Measurements from ENCODE around the gene CD7.

The CD7 gene

GRCh38 chr17:82334204-82334621, 16.8 kb upstream of the CD7 start:
- TF ChIP-seq ZFX (IDR thresholded peaks at IDR 0.05): no peak; the same call in 1 of the 2 replicates
- TF ChIP-seq, protein P1, sequence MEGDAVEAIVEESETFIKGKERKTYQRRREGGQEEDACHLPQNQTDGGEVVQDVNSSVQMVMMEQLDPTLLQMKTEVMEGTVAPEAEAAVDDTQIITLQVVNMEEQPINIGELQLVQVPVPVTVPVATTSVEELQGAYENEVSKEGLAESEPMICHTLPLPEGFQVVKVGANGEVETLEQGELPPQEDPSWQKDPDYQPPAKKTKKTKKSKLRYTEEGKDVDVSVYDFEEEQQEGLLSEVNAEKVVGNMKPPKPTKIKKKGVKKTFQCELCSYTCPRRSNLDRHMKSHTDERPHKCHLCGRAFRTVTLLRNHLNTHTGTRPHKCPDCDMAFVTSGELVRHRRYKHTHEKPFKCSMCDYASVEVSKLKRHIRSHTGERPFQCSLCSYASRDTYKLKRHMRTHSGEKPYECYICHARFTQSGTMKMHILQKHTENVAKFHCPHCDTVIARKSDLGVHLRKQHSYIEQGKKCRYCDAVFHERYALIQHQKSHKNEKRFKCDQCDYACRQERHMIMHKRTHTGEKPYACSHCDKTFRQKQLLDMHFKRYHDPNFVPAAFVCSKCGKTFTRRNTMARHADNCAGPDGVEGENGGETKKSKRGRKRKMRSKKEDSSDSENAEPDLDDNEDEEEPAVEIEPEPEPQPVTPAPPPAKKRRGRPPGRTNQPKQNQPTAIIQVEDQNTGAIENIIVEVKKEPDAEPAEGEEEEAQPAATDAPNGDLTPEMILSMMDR (conservative IDR thresholded peaks at IDR 0.05): no peak
- H3K27ac ChIP-seq: peak overlapping the region; percentile 98

DNA sequence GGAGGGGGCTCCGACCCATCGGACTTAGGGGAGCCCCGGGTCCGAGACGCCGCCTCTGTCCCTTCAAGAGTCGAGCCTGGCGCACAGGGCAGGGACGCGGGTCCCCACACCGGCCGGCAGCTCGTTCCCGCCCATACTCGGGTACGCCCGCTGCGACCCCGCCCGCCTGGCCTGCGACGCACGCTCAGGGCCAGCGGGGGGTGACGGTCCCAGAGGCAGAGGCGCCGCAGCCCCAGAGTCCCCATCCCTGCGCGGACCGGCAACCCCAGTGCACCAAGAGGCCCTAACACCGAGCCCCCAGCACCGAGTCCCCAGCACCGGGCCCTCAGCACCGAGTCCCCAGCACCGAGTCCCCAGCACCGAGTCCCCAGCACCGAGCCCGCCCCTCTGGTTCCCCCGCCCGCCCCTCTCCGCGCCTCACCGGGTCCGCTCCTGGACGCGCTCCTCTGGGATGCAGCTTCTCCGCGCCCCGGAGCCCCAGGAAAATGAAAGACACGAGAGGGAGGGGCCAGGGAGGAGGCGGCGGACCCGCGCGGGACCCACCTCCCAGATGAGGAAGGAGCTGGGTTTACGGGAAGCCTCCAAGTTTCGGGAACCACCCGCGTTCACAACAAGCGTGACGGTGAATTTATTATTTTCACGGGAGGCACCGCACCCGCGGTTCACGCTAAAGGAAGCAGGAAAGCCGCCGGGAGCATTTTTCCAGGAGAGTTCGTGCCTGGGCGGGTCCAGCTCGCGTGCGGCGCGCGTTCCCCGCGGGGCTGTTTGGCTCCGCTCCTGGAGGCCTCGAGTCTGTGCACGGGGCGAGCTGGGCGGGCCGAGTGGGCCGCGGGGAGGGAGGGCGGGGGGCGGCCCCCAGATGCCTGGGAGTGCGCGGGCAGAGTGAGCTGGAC, 16.1 kb upstream of the CD7 start, which contains the start of gene SECTM1:
Gene SECTM1, minus strand, starts transcription at position 488 of the 893 bp plus-strand sequence. CDS start 6,526 bp downstream, outside the sequence.
- TF ChIP-seq ZFX (IDR thresholded peaks at IDR 0.05): no peak
- TF ChIP-seq, protein P1 (conservative IDR thresholded peaks at IDR 0.05): no peak
- peak within 1 kb of the TSS; percentile 98 for H3K27ac ChIP-seq

GRCh38 chr17:82332669-82333278, 15.4 kb upstream of the CD7 start:
- peak overlapping the region; percentile 98 for H3K27ac ChIP-seq
- TF ChIP-seq, protein P1 (conservative IDR thresholded peaks at IDR 0.05): no peak
- peak; percentile 84; the same call in 1 of the 2 replicates for TF ChIP-seq ZFX (IDR thresholded peaks at IDR 0.05)

- peak overlapping the region; percentile 98 for H3K27ac ChIP-seq
- TF ChIP-seq, protein P1 (conservative IDR thresholded peaks at IDR 0.05): no peak
- no peak for TF ChIP-seq ZFX (IDR thresholded peaks at IDR 0.05)
These were observed 14.0 kb upstream of the CD7 start for GRCh38 chr17:82331345-82331939.

DNA sequence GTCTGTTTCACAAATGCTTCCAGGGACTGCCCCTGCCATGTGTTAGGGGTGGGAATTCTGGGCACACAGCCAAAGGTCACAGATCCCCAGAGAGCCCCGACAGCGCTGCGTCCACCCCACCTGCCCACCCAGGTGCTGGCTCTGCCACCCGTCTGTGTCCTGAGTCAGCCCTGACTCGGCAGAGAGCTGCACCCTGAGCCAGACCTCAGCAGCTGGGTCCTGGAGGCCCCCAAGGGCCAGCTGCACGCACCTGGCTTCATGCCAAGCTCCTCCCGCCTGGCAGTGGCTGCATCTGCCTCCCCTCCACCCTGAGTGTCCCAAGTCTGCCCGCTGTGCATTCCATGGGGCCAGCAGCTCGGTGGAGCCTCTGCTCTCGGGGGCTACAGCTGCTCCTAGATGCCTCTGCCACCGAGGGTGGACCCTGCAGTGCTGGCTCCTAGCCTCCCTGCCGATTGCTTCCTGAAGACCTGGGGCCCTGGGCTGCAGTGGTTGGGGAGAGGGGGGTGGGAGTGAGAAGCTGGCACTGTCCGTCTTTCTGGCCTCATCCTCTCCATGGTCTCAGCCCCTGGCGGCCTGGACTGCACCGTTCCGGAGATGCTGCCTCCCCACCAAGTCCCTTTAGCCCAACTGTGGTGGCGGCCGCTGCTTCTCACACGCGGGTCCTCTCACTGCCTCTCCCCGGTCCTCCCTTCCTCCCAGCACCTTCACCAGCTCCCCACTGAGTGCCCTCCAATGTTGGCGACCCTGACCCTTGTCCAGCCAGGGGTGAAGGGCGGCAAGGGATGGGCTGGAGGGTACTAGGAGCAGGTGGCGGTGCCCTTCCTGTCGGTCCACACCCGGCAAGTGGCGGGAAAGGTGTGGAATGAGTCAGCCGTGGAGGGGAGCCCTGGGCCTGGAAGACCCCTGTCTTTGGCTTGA, 13.2 kb upstream of the CD7 start:
- H3K27ac ChIP-seq: no peak overlapping the region; the same call in 1 of the 2 replicates
- TF ChIP-seq, protein P1 (conservative IDR thresholded peaks at IDR 0.05): no peak
- no peak for TF ChIP-seq ZFX (IDR thresholded peaks at IDR 0.05)

DNA sequence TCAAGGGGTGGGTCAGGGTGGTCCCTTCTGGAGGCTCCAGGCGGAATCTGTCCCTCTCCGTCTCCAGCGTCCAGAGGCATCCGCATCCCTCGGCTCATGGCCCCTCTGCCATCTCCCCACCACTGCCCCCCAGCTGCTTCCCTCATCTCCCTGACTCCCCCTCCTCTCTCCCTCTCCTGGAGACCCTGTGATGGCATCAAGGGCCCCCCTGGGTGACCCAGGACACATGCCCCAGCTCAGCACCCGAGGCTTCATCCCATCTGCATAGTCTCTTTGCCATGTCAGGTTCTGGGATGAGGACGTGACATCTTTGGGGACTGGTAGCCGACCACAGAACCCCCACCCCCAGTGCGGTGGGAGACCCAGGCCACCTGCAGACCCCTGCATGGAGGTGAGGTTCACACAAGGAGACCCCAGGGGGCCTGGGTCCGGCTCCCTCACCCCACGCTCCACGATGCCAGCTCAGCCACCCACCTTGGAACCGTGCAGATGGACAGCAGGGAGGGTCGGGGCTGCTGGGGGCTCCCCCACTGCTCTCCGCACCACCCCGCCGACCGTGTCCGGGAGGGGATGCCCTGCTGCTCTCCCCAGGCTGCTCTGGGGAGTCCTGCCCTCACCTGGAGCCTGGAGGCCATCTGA, 12.4 kb upstream of the CD7 start:
- TF ChIP-seq ZFX (IDR thresholded peaks at IDR 0.05): no peak
- TF ChIP-seq, protein P1 (conservative IDR thresholded peaks at IDR 0.05): no peak
- no peak overlapping the region for H3K27ac ChIP-seq

Measured in C4-2B (cell line).